Retinal pigment epithelial cell (primary cell): Measurements from ENCODE around the gene ZDHHC11.
"Not testable (repeated sequence)": the region's sequence is repeated elsewhere in the genome, so short reads cannot be mapped to it uniquely, and the experiment has no call there.

Experiments
- DNase-seq: peaks from one replicate; pipeline ENCODE4 v3.0.0-alpha.2; 2010; ENCODE audit warnings: low read depth
- H3K4me3 ChIP-seq: 2 replicates; pipeline ENCODE4 v1.5.1; 2011; ENCODE audit warnings: mild to moderate bottlenecking, low read length, control low read depth, moderate library complexity
- TF ChIP-seq, protein P1 (sequence below): conservative IDR thresholded peaks from 2 replicates; pipeline ENCODE4 v1.5.1; 2011; ENCODE audit warnings: low read depth, low read length, control low read depth, inconsistent platforms

Gene ZDHHC11

DNA sequence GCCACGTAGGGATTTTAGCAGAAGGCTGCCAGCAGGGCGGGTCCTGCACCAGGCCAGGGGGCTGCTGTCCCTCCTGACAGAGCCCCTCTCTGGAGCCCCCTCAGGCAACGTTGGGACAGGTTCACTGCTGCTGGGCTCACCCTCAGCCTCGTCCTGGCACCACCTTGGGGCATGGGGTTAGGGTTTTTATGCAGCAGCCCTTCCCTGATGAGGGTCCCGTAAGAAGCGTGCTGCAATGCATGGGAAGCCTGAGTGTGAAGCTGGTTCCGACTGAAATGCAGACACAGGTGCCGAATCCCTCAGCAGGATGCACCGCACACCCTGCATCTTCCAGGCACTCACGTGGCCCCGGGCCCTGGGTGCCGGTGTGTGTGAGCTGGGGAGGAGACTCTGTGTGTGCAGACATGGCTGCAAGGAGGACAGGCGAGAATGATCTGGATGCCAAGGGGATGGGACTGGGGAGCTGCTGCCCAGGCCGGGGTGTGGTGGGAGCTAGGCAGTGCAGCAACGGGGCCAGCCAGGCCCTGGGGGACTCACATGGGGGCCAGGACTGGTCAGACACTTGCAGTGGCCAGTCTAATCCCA is 93.3 kb downstream of the ZDHHC11 start:
- H3K4me3 ChIP-seq: no peak overlapping the region
- no peak for DNase-seq
- TF ChIP-seq, protein P1, sequence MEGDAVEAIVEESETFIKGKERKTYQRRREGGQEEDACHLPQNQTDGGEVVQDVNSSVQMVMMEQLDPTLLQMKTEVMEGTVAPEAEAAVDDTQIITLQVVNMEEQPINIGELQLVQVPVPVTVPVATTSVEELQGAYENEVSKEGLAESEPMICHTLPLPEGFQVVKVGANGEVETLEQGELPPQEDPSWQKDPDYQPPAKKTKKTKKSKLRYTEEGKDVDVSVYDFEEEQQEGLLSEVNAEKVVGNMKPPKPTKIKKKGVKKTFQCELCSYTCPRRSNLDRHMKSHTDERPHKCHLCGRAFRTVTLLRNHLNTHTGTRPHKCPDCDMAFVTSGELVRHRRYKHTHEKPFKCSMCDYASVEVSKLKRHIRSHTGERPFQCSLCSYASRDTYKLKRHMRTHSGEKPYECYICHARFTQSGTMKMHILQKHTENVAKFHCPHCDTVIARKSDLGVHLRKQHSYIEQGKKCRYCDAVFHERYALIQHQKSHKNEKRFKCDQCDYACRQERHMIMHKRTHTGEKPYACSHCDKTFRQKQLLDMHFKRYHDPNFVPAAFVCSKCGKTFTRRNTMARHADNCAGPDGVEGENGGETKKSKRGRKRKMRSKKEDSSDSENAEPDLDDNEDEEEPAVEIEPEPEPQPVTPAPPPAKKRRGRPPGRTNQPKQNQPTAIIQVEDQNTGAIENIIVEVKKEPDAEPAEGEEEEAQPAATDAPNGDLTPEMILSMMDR: no peak

DNA sequence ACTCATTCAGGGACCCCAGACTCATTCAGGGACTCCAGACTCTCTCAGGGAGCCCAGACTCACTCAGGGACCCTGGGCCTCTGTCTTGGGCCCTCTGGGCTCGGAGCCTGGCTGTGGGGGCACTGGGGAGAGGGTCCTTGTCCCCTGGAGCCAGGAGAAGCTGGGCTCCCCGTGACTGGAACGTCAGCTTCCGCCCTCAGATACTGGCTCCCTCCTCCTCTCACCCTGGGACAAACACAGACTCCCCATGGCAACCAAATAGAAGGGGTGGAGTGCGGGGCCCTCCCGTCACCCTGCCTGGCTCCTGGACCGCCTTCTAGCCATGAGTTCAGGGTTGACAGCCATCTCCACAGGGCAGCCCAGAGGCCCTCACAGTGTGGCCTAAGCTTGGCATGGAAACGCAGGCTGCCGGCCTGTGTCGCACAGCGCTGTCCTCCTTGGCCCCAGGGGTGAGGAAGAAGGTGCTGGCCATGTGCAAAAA is 93.9 kb downstream of the ZDHHC11 start:
- TF ChIP-seq, protein P1: no peak
- no peak for DNase-seq
- no peak overlapping the region for H3K4me3 ChIP-seq

DNA sequence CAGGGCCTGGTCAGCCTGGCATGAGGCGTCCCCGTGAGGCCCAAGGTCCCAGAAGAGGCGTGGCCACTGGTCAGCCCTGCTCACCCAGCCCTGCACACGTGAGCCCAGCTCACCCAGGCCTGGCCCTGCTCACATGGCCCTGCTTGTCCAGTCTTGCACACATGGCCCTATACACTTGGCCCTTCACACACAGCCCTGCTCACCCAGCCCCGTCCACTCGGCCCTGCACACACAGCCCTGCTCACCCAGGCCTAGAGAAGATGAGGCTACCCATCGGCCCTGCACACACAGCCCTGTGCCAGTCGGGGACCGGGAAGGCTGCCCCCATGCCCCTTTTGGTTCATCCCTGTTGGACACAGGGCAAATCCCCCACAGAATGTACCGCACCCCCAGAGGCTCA is 94.6 kb downstream of the ZDHHC11 start:
- no peak overlapping the region for H3K4me3 ChIP-seq
- DNase-seq: no peak

DNA sequence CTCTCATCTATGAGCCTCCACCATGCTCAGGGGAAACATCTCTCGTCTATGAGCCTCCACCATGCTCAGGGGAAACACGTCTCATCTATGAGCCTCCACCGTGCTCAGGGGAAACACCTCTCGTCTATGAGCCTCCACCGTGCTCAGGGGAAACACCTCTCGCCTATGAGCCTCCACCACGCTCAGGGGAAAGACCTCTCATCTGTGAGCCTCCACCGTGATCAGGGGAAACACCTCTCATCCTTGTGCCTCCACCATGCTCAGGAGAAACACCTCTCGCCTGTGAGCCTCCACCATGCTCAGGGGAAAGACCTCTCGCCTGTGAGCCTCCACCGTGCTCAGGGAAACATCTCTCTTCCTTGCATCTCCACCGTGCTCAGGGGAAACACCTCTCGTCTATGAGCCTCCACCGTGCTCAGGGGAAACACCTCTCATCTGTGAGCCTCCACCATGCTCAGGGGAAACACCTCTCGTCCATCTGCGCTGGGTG is 96.6 kb downstream of the ZDHHC11 start:
- not testable (repeated sequence) for H3K4me3 ChIP-seq

More for the DNA sequence above, 94.6 kb downstream of the ZDHHC11 start:
- TF ChIP-seq, protein P1: no peak

DNA sequence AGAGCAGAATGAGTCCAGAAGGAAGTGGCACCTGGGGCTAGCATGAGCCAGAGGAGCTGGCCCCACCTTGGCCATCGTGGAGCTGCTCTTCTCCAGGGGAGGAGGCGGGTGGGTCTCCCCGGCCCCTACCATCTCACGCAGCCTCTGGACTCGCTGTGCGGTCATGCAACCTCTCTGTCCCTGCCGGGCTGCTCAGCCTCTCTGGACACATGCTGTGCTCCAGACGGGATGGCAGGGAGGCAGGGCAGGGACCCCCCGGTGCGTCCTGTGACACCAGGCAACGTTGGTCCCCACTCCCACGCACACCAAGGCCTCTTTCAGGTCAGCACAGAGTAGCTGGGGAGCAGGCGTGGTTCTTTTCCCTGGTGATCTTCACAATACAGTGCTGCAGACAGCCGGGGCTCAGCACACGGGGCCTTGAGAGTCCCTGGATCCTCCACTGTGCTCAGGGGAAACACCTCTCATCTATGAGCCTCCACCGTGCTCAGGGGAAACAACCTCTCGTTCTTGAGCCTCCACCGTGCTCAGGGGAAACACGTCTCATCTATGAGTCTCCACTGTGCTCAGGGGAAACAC is 97.1 kb downstream of the ZDHHC11 start:
- DNase-seq: not testable (repeated sequence)

More for the DNA sequence above, 96.6 kb downstream of the ZDHHC11 start:
- DNase-seq: not testable (repeated sequence)

DNA sequence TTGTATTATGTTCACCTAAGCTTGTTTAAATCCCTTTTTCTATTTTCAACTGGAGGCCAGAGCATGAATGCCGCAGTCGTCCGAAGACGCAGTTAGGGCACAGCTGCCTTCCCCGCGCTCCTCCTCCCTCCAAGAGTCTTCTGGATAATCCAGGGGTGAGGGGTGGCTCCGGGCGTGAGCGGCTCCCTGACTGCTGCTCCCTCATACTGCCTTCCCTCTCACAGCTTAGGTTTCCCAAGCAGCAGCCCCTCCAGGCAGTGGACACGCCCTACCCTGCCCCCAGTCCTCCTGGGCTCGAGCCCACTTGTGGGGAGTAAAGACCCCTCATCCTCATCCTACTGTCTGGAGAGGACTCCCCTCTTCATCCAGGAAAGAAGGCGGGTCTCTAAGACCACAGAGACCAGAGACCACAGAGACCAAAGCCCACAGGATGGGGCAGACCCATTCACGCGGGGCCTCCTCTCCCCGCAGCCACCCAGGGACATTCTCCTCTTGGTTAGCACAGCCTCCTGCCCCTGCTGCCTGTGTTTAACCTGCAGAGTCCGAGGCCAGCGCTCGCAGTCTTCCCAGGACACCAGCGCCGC is 98.2 kb downstream of the ZDHHC11 start:
- not testable (repeated sequence) for DNase-seq, H3K4me3 ChIP-seq

More for the DNA sequence above, 97.1 kb downstream of the ZDHHC11 start:
- H3K4me3 ChIP-seq: not testable (repeated sequence)

DNA sequence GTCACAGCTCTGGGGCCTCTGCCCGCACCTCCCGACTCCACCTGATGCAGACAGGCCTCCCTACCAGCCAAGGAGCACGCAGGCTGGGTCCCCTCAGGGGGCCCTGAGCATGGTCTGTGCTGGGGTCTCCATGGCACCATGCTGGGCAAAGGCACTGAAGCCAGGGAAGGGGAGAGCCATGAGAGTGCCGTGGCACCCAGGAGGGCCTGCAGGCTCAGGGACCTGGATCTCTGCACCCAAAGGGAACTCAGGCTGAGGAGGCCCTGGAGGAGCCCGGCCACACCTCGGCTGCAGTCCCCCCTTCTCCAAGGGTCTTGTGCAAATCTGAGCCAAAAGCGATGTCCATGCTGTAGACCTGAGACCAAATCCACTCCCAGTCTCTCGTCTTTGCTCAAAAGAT is 98.8 kb downstream of the ZDHHC11 start:
- not testable (repeated sequence) for DNase-seq

DNA sequence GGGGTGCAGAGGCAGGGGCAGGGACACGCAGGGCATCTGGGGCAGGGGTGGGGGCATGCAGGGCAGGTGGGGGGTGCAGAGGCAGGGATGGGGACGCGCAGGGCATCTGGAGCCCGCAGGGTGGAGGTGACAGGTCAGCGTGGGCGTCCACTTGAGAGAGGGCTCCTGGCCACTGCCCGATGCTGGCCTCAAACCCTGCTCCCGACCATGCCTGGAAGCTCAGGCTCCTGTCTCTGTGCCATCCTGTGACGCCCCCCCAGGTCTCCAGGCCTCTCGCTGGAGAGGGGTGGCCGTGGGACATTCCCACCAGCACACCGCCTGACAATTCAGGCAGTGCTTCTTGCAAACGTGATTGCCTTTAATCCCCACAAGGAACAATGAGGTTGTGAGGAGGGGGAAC is 99.3 kb downstream of the ZDHHC11 start:
- TF ChIP-seq, protein P1: no peak
- no peak overlapping the region for H3K4me3 ChIP-seq
- no peak for DNase-seq

More for the DNA sequence above, 98.8 kb downstream of the ZDHHC11 start:
- H3K4me3 ChIP-seq: not testable (repeated sequence)

DNA sequence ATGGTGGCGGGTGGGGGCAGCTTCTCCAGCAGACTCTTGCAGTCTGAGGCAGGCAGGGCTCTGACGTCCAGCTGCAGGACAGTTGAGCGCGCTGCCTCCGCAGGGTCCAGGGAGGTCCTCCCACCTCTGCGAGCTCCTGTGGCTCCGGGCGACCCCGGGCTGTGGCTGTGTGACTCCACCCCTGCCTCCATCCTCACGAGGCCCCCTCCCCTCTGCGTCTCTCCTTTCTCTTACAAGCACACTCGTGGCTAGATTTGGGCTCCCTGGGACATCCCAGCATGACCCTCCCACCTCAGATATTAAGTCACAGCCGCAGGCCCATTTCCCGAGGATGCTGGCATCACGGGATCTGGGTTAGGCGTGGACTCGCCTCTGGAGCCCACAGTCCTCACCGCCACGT is 100.6 kb downstream of the ZDHHC11 start:
- DNase-seq, H3K4me3 ChIP-seq: not testable (repeated sequence)
